Measurements from ENCODE around the gene OGFOD3. TPM values are rescaled to one million over a fixed set of nuclear protein-coding genes. Genes with fewer than 3 reads are reported as not detected.

OGFOD3 gene
- total and polyA plus RNA-seq, 9 of the 15 experiments (the other 6 are each of a cell fraction or from before 2014, with no cell fraction given), result 0.69 to 44.7 (median 18.9) TPM

DNA sequence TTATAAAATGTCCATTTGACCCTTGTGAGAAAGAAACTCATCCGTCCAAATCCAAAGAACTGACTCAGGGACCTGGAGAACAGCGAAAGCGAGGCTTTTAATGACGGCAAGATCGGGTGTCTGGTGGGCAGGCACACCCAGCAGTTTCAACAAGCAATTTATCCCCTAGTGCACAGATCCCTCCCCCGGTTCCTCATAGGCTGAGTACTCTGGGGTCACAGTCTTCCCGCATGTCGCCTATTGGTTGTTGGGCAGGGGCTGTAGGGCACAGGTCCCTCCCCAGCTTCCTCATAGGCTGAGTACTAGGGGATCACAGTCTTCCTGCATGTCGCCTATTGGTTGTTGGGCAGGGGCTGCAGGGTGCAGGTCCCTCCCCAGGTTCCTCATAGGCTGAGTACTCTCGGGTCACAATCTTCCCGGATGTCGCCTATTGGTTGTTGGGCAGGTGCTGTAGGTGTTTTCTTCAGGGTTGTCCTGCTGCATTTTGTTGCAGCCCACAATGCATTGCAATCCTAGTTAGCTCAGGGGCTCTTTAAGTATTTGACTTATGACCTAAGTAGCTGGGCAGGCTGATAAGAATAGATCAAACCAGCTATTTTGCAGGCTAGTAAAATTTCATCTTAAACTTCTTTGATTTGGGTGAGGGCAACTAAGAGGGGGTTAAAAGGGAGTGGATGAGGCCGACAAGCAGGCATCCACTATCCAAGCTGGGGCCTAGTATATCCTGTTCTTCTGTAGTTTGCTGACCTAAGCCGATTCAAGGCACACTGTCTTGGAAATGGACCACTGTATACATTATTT is 50.5 kb downstream of the OGFOD3 start (continued):
- TF ChIP-seq CBX1 (IDR thresholded peaks at IDR 0.05; ENCODE audit: low read depth), result peak; percentile 8; the same call in 1 of the 2 replicates
- TF ChIP-seq, protein P1, sequence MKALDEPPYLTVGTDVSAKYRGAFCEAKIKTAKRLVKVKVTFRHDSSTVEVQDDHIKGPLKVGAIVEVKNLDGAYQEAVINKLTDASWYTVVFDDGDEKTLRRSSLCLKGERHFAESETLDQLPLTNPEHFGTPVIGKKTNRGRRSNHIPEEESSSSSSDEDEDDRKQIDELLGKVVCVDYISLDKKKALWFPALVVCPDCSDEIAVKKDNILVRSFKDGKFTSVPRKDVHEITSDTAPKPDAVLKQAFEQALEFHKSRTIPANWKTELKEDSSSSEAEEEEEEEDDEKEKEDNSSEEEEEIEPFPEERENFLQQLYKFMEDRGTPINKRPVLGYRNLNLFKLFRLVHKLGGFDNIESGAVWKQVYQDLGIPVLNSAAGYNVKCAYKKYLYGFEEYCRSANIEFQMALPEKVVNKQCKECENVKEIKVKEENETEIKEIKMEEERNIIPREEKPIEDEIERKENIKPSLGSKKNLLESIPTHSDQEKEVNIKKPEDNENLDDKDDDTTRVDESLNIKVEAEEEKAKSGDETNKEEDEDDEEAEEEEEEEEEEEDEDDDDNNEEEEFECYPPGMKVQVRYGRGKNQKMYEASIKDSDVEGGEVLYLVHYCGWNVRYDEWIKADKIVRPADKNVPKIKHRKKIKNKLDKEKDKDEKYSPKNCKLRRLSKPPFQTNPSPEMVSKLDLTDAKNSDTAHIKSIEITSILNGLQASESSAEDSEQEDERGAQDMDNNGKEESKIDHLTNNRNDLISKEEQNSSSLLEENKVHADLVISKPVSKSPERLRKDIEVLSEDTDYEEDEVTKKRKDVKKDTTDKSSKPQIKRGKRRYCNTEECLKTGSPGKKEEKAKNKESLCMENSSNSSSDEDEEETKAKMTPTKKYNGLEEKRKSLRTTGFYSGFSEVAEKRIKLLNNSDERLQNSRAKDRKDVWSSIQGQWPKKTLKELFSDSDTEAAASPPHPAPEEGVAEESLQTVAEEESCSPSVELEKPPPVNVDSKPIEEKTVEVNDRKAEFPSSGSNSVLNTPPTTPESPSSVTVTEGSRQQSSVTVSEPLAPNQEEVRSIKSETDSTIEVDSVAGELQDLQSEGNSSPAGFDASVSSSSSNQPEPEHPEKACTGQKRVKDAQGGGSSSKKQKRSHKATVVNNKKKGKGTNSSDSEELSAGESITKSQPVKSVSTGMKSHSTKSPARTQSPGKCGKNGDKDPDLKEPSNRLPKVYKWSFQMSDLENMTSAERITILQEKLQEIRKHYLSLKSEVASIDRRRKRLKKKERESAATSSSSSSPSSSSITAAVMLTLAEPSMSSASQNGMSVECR (CRISPR knock-in tag; IDR thresholded peaks at IDR 0.05), result no peak
- no peak for TF ChIP-seq ETV6 (IDR thresholded peaks at IDR 0.05; ENCODE audit: borderline replicate concordance in 1 of 2, low read depth in 2 of 2, low read length in 1 of 2)
- no peak for TF ChIP-seq ETV6 (CRISPR knock-in tag; IDR thresholded peaks at IDR 0.05; ENCODE audit: borderline replicate concordance)
- TF ChIP-seq DMBX1 (CRISPR knock-in tag; IDR thresholded peaks at IDR 0.05; ENCODE audit: borderline replicate concordance), result no peak
- TF ChIP-seq SUPT5H (IDR thresholded peaks at IDR 0.05), result peak; percentile 76
- TF ChIP-seq ZNF609 (CRISPR knock-in tag; IDR thresholded peaks at IDR 0.05; ENCODE audit: borderline replicate concordance), result no peak
- no peak for TF ChIP-seq CBX2 (IDR thresholded peaks at IDR 0.05; ENCODE audit: insufficient read depth, low read length, poor library complexity, severe bottlenecking)
- TF ChIP-seq THAP12 (CRISPR knock-in tag; IDR thresholded peaks at IDR 0.05), result no peak
- no peak for TF ChIP-seq ZNF280B (CRISPR knock-in tag; IDR thresholded peaks at IDR 0.05)
- no peak for TF ChIP-seq ZNF282 (CRISPR knock-in tag; IDR thresholded peaks at IDR 0.05)
- TF ChIP-seq THRAP3 (IDR thresholded peaks at IDR 0.05; ENCODE audit: borderline replicate concordance), result no peak
- TF ChIP-seq ZNF785 (CRISPR knock-in tag; IDR thresholded peaks at IDR 0.05), result no peak
- TF ChIP-seq MCM7 (IDR thresholded peaks at IDR 0.05), result no peak
